Activated CD4-positive, alpha-beta memory T cell treated with anti-CD3 and anti-CD28 coated beads, Interleukin-2, amount 10 ng/mL, durations not matched to agents 7 days and 5 days (primary cell): ENCODE results near the gene FARP1. TPM values are rescaled to one million over a fixed set of nuclear protein-coding genes. Genes with fewer than 3 reads are reported as not detected.

Experiments
- CTCF ChIA-PET: fragments of 350-600 bp; sonication (Branson Sonifier 250); formaldehyde crosslinking; loops from one replicate; lab custom pipeline; 2021; ENCODE audit warnings: antibody characterized with exemption, inconsistent platforms; lab: Charles Lee
- POLR2A ChIA-PET: fragments of 350-600 bp; sonication (Branson Sonifier 250); formaldehyde crosslinking; loops from one replicate; lab custom pipeline; 2021; ENCODE audit warnings: antibody characterized with exemption; lab: Charles Lee
- DNase-seq: peaks from one replicate; pipeline ENCODE4 v3.0.0-alpha.2; 2020
- H3K27ac Mint-ChIP-seq: one replicate; pipeline ENCODE4 v1.8.0; 2021; ENCODE audit warnings: mild to moderate bottlenecking, mixed read lengths
- H3K27me3 Mint-ChIP-seq: one replicate; pipeline ENCODE4 v1.8.0; 2021; ENCODE audit warnings: mixed read lengths
- H3K36me3 Mint-ChIP-seq: one replicate; pipeline ENCODE4 v1.8.0; 2021; ENCODE audit warnings: low read depth, mixed read lengths
- H3K4me1 Mint-ChIP-seq: one replicate; pipeline ENCODE4 v1.8.0; 2021; ENCODE audit warnings: mixed read lengths
- H3K4me3 Mint-ChIP-seq: one replicate; pipeline ENCODE4 v1.8.0; 2021; ENCODE audit warnings: mild to moderate bottlenecking, mixed read lengths
- H3K9me3 Mint-ChIP-seq: one replicate; pipeline ENCODE4 v1.8.0; 2021; ENCODE audit warnings: mixed read lengths
- total RNA-seq, 2 experiments: library from RNA; stranded (reverse); gene quantifications; one replicate each; pipeline ENCODE4 v1.2.3, GENCODE V29; 2021

FARP1 gene
- total RNA-seq, 2 experiments from 2014 or later, result 0.50 to 0.75 TPM

- Mint-ChIP-seq H3K4me1 (peaks cover 11% of the 10 kb centered on the region), H3K27me3 (peaks cover 60% of the 10 kb centered on the region), H3K4me3 (peak overlapping the region; percentile 48), H3K27ac (no peak overlapping the region), H3K36me3 (no peaks in the 10 kb centered on the region), H3K9me3 (no peaks in the 10 kb centered on the region)
- CTCF ChIA-PET, result no interaction called here
- no peak for DNase-seq
- POLR2A ChIA-PET, result no interaction called here
Observed at GRCh38 chr13:98143601-98144026, 720 bp downstream of the FARP1 start.

- peaks cover 61% of the 10 kb centered on the region for H3K27me3 Mint-ChIP-seq
- no peaks in the 10 kb centered on the region for H3K9me3 Mint-ChIP-seq
- H3K4me3 Mint-ChIP-seq, result peak overlapping the region; percentile 48
- ChIA-PET CTCF (no interaction called here), POLR2A (no interaction called here)
- H3K36me3 Mint-ChIP-seq, result no peaks in the 10 kb centered on the region
- H3K27ac Mint-ChIP-seq, result no peak overlapping the region
- no peak for DNase-seq
- peaks cover 11% of the 10 kb centered on the region for H3K4me1 Mint-ChIP-seq
Observed at GRCh38 chr13:98144027-98144741, 1.3 kb downstream of the FARP1 start.

GRCh38 chr13:98144801-98145350 is 2.0 kb downstream of the FARP1 start:
- Mint-ChIP-seq H3K27ac (no peak overlapping the region), H3K4me3 (peak overlapping the region; percentile 48), H3K4me1 (peaks cover 11% of the 10 kb centered on the region), H3K9me3 (no peaks in the 10 kb centered on the region), H3K36me3 (no peaks in the 10 kb centered on the region), H3K27me3 (peaks cover 57% of the 10 kb centered on the region)
- DNase-seq, result no peak
- ChIA-PET CTCF (no interaction called here), POLR2A (no interaction called here)

- ChIA-PET POLR2A (no interaction called here), CTCF (no interaction called here)
- Mint-ChIP-seq H3K36me3 (no peaks in the 10 kb centered on the region), H3K27ac (no peak overlapping the region), H3K9me3 (no peaks in the 10 kb centered on the region), H3K4me1 (peaks cover 7% of the 10 kb centered on the region), H3K4me3 (no peak overlapping the region), H3K27me3 (peaks cover 46% of the 10 kb centered on the region)
- no peak for DNase-seq
Observed at GRCh38 chr13:98147521-98147920, 4.6 kb downstream of the FARP1 start.

- Mint-ChIP-seq H3K36me3 (no peaks in the 10 kb centered on the region), H3K27ac (no peak overlapping the region), H3K4me1 (no peaks in the 10 kb centered on the region), H3K27me3 (peaks cover 23% of the 10 kb centered on the region), H3K9me3 (no peaks in the 10 kb centered on the region), H3K4me3 (no peak overlapping the region)
- DNase-seq, result no peak
- ChIA-PET CTCF (no interaction called here), POLR2A (no interaction called here)
Observed at GRCh38 chr13:98150832-98151479, 8.1 kb downstream of the FARP1 start.

- no peaks in the 10 kb centered on the region for H3K36me3 Mint-ChIP-seq
- H3K4me3 Mint-ChIP-seq, result no peak overlapping the region
- DNase-seq, result no peak
- peaks cover 12% of the 10 kb centered on the region for H3K27me3 Mint-ChIP-seq
- H3K9me3 Mint-ChIP-seq, result no peaks in the 10 kb centered on the region
- H3K27ac Mint-ChIP-seq, result no peak overlapping the region
- ChIA-PET POLR2A (no interaction called here), CTCF (no interaction called here)
- no peaks in the 10 kb centered on the region for H3K4me1 Mint-ChIP-seq
Observed at GRCh38 chr13:98155475-98156109, 12.7 kb downstream of the FARP1 start.

- H3K36me3 Mint-ChIP-seq, result no peaks in the 10 kb centered on the region
- peaks cover 9% of the 10 kb centered on the region for H3K27me3 Mint-ChIP-seq
- no peaks in the 10 kb centered on the region for H3K9me3 Mint-ChIP-seq
- no peak overlapping the region for H3K27ac Mint-ChIP-seq
- no peaks in the 10 kb centered on the region for H3K4me1 Mint-ChIP-seq
- H3K4me3 Mint-ChIP-seq, result no peak overlapping the region
- POLR2A ChIA-PET, result no interaction called here
- CTCF ChIA-PET, result no interaction called here
- DNase-seq, result no peak
Observed at GRCh38 chr13:98156259-98156658, 13.4 kb downstream of the FARP1 start.

GRCh38 chr13:98157188-98157587 is 14.3 kb downstream of the FARP1 start:
- Mint-ChIP-seq H3K27me3 (peaks cover 3% of the 10 kb centered on the region), H3K36me3 (no peaks in the 10 kb centered on the region), H3K4me1 (no peaks in the 10 kb centered on the region), H3K9me3 (no peaks in the 10 kb centered on the region), H3K4me3 (no peak overlapping the region), H3K27ac (no peak overlapping the region)
- POLR2A ChIA-PET, result no interaction called here
- DNase-seq, result no peak
- CTCF ChIA-PET, result no interaction called here

- H3K4me1 Mint-ChIP-seq, result no peaks in the 10 kb centered on the region
- H3K27ac Mint-ChIP-seq, result no peak overlapping the region
- peaks cover 3% of the 10 kb centered on the region for H3K27me3 Mint-ChIP-seq
- ChIA-PET POLR2A (no interaction called here), CTCF (no interaction called here)
- no peak overlapping the region for H3K4me3 Mint-ChIP-seq
- no peak for DNase-seq
- no peaks in the 10 kb centered on the region for H3K36me3 Mint-ChIP-seq
- no peaks in the 10 kb centered on the region for H3K9me3 Mint-ChIP-seq
Observed at GRCh38 chr13:98157609-98158008, 14.7 kb downstream of the FARP1 start.

GRCh38 chr13:98158172-98158899 is 15.4 kb downstream of the FARP1 start:
- no peak overlapping the region for H3K4me3 Mint-ChIP-seq
- H3K4me1 Mint-ChIP-seq, result no peaks in the 10 kb centered on the region
- ChIA-PET POLR2A (no interaction called here), CTCF (no interaction called here)
- DNase-seq, result no peak
- H3K9me3 Mint-ChIP-seq, result no peaks in the 10 kb centered on the region
- H3K36me3 Mint-ChIP-seq, result no peaks in the 10 kb centered on the region
- no peak overlapping the region for H3K27ac Mint-ChIP-seq
- H3K27me3 Mint-ChIP-seq, result peaks cover 3% of the 10 kb centered on the region

- POLR2A ChIA-PET, result no interaction called here
- no peaks in the 10 kb centered on the region for H3K9me3 Mint-ChIP-seq
- H3K4me1 Mint-ChIP-seq, result no peaks in the 10 kb centered on the region
Observed at GRCh38 chr13:98162935-98163334, 20.0 kb downstream of the FARP1 start.

GRCh38 chr13:98169331-98169730 is 26.4 kb downstream of the FARP1 start:
- DNase-seq, result no peak
- Mint-ChIP-seq H3K27ac (no peak overlapping the region), H3K36me3 (no peaks in the 10 kb centered on the region), H3K4me1 (no peaks in the 10 kb centered on the region), H3K9me3 (no peaks in the 10 kb centered on the region), H3K4me3 (no peak overlapping the region), H3K27me3 (peaks cover 4% of the 10 kb centered on the region)
- CTCF ChIA-PET, result interaction anchor here (1.2 kb wide), 1 partner anchor 484 kb away, joined by 3 read pairs; no protein-coding TSS in a partner anchor
- POLR2A ChIA-PET, result no interaction called here

More at GRCh38 chr13:98162935-98163334, 20.0 kb downstream of the FARP1 start:
- peaks cover 3% of the 10 kb centered on the region for H3K27me3 Mint-ChIP-seq
- H3K27ac Mint-ChIP-seq, result no peak overlapping the region
- no peak overlapping the region for H3K4me3 Mint-ChIP-seq
- no peaks in the 10 kb centered on the region for H3K36me3 Mint-ChIP-seq
- DNase-seq, result no peak
- CTCF ChIA-PET, result no interaction called here
